ENCODE results near the gene RADIL. TPM values are rescaled to one million over a fixed set of nuclear protein-coding genes. Genes with fewer than 3 reads are reported as not detected.

Gene RADIL
- total RNA-seq, 1 experiment from 2014 or later: 5.0 TPM

GRCh38 chr7:4799508-4800268 lies 83.8 kb downstream of the RADIL start:
- POLR2A ChIA-PET (ENCODE audit: low non-redundant PET): interaction anchor here (0.6 kb wide), 2 partner anchors 298 to 724 kb away, joined by 3 to 5 read pairs; no protein-coding TSS in a partner anchor

DNA sequence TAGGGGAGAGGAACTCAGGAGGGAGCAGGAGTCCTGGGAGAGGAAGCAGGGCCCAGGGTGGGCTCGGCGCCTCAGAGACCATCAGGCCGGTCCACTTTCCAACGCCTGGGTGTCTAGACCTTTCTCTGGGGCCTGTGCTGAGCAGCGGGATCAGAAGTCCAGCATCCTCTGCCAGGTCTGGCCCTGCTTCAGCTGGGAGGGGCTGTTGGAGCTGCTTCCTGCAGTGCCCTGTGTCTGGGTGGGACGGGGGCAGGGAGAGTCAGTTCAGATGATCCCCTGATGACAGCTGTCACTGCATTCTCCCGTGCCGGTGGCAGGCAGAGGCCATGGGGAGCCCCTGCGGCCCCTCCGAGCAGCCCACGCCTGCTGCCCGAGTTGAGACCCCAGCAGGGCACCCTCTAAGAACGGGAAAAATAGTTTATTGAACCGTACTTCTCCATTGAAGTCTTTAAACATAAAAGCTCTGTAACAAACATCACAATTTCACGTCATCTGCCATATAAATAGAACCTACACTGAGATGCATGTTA lies 84.7 kb downstream of the RADIL start:
- H3K27me3 ChIP-seq (replicated peaks; ENCODE audit: insufficient read depth, low read depth, low read length, poor library complexity): no peaks in the 10 kb centered on the region
- CTCF ChIA-PET: interaction anchor here (0.7 to 1.6 kb wide), 6 partner anchors 9 to 375 kb away, joined by 3 to 10 read pairs (median 5); partner anchors contain the start of gene RADIL
- intact Hi-C loops (cut with micrococcal nuclease; ENCODE audit: unreplicated experiment): loop anchor here (1.0 to 10.0 kb wide), 2 partner anchors 287 to 376 kb away; no protein-coding TSS in a partner anchor
- POLR2A ChIA-PET (ENCODE audit: low non-redundant PET): interaction anchor here (0.6 kb wide), 2 partner anchors 299 to 725 kb away, joined by 3 to 5 read pairs; no protein-coding TSS in a partner anchor
- H3K4me1 ChIP-seq (ENCODE audit: insufficient read depth, low read length, poor library complexity, severe bottlenecking): no peaks in the 10 kb centered on the region
- TF ChIP-seq, protein P1, sequence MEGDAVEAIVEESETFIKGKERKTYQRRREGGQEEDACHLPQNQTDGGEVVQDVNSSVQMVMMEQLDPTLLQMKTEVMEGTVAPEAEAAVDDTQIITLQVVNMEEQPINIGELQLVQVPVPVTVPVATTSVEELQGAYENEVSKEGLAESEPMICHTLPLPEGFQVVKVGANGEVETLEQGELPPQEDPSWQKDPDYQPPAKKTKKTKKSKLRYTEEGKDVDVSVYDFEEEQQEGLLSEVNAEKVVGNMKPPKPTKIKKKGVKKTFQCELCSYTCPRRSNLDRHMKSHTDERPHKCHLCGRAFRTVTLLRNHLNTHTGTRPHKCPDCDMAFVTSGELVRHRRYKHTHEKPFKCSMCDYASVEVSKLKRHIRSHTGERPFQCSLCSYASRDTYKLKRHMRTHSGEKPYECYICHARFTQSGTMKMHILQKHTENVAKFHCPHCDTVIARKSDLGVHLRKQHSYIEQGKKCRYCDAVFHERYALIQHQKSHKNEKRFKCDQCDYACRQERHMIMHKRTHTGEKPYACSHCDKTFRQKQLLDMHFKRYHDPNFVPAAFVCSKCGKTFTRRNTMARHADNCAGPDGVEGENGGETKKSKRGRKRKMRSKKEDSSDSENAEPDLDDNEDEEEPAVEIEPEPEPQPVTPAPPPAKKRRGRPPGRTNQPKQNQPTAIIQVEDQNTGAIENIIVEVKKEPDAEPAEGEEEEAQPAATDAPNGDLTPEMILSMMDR (conservative IDR thresholded peaks at IDR 0.05; ENCODE audit: low read depth, low read length): no peak
- no peak for TF ChIP-seq EZH2 (IDR thresholded peaks at IDR 0.05; ENCODE audit: borderline replicate concordance, low read depth, low read length, poor library complexity, severe bottlenecking)
- H3K27ac ChIP-seq (ENCODE audit: low read depth, low read length, poor library complexity, severe bottlenecking): no peak overlapping the region
- H3K36me3 ChIP-seq (ENCODE audit: insufficient read depth, low read length, poor library complexity, severe bottlenecking): no peaks in the 10 kb centered on the region
- no peak for DNase-seq (ENCODE audit: low spot score)
- H3K9me3 ChIP-seq (ENCODE audit: low read depth, low read length, poor library complexity, severe bottlenecking): no peaks in the 10 kb centered on the region
- no TSS peak for BruUV-seq (replicated peaks)
- no peak overlapping the region for H3K4me3 ChIP-seq (ENCODE audit: low read depth, low read length, poor library complexity, severe bottlenecking)

More at GRCh38 chr7:4799508-4800268, 83.8 kb downstream of the RADIL start:
- no peak for DNase-seq (ENCODE audit: low spot score)
- Histone ChIP-seq H3K9me3 (ENCODE audit: low read depth, low read length, poor library complexity, severe bottlenecking) (no peaks in the 10 kb centered on the region), H3K4me3 (ENCODE audit: low read depth, low read length, poor library complexity, severe bottlenecking) (no peak overlapping the region), H3K36me3 (ENCODE audit: insufficient read depth, low read length, poor library complexity, severe bottlenecking) (no peaks in the 10 kb centered on the region), H3K4me1 (ENCODE audit: insufficient read depth, low read length, poor library complexity, severe bottlenecking) (no peaks in the 10 kb centered on the region), H3K27ac (ENCODE audit: low read depth, low read length, poor library complexity, severe bottlenecking) (no peak overlapping the region), H3K27me3 (replicated peaks; ENCODE audit: insufficient read depth, low read depth, low read length, poor library complexity) (no peaks in the 10 kb centered on the region)
- CTCF ChIA-PET: no interaction called here
- TF ChIP-seq, protein P1 (conservative IDR thresholded peaks at IDR 0.05; ENCODE audit: low read depth, low read length): no peak
- TF ChIP-seq EZH2 (IDR thresholded peaks at IDR 0.05; ENCODE audit: borderline replicate concordance, low read depth, low read length, poor library complexity, severe bottlenecking): no peak
- BruUV-seq (replicated peaks): no TSS peak
- intact Hi-C loops (cut with micrococcal nuclease; ENCODE audit: unreplicated experiment): loop anchor here (10.0 kb wide), 1 partner anchor 375 kb away; no protein-coding TSS in a partner anchor

DNA sequence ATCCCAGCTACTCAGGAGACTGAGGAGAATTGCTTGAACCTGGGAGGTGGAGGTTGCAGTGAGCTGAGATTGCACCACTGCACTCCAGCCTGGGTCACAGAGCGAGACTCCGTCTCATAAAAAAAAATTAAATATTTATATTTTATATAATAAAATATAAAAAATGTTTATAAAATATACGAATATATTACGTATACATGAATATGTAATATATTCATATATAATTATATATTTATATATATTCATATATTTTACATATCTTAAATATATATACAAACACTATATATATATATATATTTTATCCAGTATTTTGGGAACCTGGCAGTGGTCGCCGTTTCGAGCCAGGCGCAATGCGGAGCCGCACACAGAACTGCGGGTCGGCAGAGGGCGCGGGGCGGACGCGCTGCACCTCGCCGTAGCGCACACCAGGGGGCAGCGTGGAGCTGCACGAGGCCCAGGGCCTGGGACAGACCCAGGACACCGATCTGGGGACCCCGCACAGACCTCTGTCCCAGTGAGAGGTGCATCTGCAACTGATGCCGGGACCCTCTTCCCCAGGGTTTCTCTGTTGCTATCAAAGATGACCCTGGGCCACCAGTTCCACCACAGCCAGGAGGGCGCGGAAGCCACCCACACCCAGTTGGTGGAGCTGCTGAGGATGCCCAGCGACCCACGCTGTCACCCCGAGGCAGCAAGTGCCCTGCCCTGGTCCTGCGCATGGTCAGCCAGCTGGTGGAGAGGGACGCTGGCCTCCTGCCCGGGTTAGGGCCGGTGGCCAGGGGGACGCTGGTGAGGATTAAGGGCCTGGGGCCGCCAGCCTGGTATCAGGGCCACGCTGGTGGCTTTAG lies 85.4 kb downstream of the RADIL start:
- ChIA-PET CTCF (interaction anchor here (0.7 to 1.6 kb wide), 6 partner anchors 10 to 376 kb away, joined by 3 to 10 read pairs (median 5); partner anchors contain the start of gene RADIL), POLR2A (ENCODE audit: low non-redundant PET) (no interaction called here)
- no peaks in the 10 kb centered on the region for H3K9me3 ChIP-seq (ENCODE audit: low read depth, low read length, poor library complexity, severe bottlenecking)
- no peaks in the 10 kb centered on the region for H3K4me1 ChIP-seq (ENCODE audit: insufficient read depth, low read length, poor library complexity, severe bottlenecking)
- no peak for TF ChIP-seq EZH2 (IDR thresholded peaks at IDR 0.05; ENCODE audit: borderline replicate concordance, low read depth, low read length, poor library complexity, severe bottlenecking)
- TF ChIP-seq, protein P1 (conservative IDR thresholded peaks at IDR 0.05; ENCODE audit: low read depth, low read length): peak; percentile 81
- no peaks in the 10 kb centered on the region for H3K36me3 ChIP-seq (ENCODE audit: insufficient read depth, low read length, poor library complexity, severe bottlenecking)
- H3K27ac ChIP-seq (ENCODE audit: low read depth, low read length, poor library complexity, severe bottlenecking): no peak overlapping the region
- no TSS peak for BruUV-seq (replicated peaks)
- no peak overlapping the region for H3K4me3 ChIP-seq (ENCODE audit: low read depth, low read length, poor library complexity, severe bottlenecking)
- intact Hi-C loops (cut with micrococcal nuclease; ENCODE audit: unreplicated experiment): loop anchor here (1.0 to 10.0 kb wide), 2 partner anchors 287 to 377 kb away; no protein-coding TSS in a partner anchor
- DNase-seq (ENCODE audit: low spot score): peak; percentile 58
- no peaks in the 10 kb centered on the region for H3K27me3 ChIP-seq (replicated peaks; ENCODE audit: insufficient read depth, low read depth, low read length, poor library complexity)
